GM12864 (cell line): ENCODE results near the gene YIPF2.

Experiments used
- DNase-seq: peaks from one replicate; pipeline ENCODE4 v3.0.0-alpha.2; 2011; ENCODE audit warnings: low read depth
- H3K4me3 ChIP-seq: 2 replicates; pipeline ENCODE4 v1.5.1; 2011; ENCODE audit warnings: mild to moderate bottlenecking, low read depth, low read length, control low read depth
- TF ChIP-seq, protein P1 (sequence below): IDR thresholded peaks from 2 replicates; pipeline ENCODE4 v1.5.1; 2011; ENCODE audit warnings: low read depth, mild to moderate bottlenecking, moderate library complexity, low read length, control low read depth, inconsistent platforms; ENCODE audit errors: missing control alignments

The YIPF2 gene

DNA sequence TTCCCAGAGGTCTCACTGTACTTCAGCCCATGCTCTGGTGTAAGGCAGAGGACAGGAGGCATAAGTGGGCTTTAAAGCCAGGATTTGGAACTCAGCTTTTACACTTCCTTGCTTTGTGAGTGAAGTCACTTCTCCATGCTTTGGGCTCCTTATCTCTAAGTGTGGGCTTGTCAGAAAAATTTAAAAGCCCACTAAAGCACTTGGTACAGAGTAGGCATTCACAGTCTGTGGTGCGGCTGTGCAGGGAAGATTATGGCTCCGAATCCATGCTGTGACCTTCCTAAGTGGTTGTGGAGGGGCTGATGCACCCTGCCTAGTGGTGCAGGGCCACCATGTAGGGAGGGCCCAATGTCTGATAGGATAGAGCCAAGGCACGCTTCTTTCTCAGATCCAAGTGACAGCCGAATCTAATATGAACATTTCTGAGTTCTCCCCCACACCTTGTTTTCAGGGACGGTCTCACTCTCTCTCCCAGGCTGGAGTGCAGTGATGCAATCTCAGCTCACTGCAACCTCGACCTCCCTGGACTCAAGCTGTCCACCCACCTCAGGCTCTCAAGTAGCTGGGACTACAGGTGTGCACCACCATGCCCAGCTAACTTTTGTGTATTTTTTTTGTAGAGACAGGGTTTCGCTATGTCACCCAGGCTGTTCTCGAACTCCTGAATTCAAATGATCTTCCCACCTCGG is 7.1 kb upstream of the YIPF2 start:
- no peak for DNase-seq
- TF ChIP-seq, protein P1, sequence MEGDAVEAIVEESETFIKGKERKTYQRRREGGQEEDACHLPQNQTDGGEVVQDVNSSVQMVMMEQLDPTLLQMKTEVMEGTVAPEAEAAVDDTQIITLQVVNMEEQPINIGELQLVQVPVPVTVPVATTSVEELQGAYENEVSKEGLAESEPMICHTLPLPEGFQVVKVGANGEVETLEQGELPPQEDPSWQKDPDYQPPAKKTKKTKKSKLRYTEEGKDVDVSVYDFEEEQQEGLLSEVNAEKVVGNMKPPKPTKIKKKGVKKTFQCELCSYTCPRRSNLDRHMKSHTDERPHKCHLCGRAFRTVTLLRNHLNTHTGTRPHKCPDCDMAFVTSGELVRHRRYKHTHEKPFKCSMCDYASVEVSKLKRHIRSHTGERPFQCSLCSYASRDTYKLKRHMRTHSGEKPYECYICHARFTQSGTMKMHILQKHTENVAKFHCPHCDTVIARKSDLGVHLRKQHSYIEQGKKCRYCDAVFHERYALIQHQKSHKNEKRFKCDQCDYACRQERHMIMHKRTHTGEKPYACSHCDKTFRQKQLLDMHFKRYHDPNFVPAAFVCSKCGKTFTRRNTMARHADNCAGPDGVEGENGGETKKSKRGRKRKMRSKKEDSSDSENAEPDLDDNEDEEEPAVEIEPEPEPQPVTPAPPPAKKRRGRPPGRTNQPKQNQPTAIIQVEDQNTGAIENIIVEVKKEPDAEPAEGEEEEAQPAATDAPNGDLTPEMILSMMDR, result no peak

DNA sequence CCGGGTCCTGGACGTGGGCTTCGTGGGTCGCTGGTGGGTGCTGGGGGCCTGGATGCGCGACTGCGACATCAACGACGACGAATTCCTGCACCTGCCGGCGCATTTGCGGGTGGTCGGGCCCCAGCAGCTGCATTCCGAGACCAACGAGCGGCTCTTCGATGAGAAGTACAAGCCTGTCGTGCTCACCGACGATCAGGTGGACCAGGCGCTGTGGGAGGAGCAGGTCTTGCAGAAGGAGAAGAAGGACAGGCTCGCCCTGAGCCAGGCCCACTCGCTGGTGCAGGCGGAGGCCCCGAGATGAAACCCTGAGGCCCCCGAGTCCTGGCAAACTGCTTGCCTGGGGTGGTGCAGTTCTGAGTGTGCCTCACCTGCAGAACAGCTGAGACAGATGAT is 959 bp upstream of the YIPF2 start:
- peak overlapping the region; percentile 88 for H3K4me3 ChIP-seq
- no peak for DNase-seq
- TF ChIP-seq, protein P1, result no peak

More for the DNA sequence above, 7.1 kb upstream of the YIPF2 start:
- H3K4me3 ChIP-seq, result no peak overlapping the region

DNA sequence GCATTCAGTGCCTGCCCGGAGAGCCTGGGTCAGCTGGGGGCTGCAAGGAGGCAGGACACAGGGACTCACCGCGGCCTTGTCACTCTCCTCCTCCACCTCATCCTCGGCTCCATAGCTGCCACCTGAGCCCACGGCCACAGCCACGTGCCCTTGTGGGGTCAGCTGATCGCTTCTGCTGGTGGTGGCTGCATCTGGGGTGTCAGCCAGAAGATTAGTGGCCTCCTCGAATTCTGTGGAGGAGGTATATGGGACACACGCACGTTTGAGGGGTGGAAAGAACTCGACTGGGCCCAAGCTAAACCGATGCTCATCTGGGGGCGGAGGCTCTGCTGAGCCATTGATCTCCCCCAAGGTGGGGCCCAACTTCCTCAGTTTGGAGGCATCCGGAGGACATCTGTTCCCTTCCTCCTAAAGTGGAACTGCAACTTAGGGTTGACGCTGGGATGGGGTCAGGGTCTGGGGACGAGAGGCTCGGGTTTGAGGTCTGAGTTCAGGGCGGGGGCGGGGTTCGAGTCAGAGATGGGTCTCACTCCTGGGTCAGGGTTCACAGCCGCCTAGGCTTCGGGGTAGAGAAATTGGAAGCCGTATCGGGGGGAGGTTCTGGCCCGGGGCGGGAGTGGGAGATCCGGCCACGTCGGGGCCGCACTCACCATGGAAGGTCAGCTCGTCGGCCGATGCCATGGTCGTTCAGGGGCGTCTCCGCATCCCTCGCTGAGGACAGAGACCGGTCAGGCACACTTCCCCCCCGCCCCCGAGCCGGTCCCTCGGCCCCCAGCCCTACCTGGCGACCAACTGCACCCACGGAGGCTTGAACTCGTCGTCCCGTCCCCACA is 493 bp downstream of the YIPF2 start:
- TF ChIP-seq, protein P1, result no peak
- DNase-seq, result no peak
- H3K4me3 ChIP-seq, result peak overlapping the region; percentile 88

DNA sequence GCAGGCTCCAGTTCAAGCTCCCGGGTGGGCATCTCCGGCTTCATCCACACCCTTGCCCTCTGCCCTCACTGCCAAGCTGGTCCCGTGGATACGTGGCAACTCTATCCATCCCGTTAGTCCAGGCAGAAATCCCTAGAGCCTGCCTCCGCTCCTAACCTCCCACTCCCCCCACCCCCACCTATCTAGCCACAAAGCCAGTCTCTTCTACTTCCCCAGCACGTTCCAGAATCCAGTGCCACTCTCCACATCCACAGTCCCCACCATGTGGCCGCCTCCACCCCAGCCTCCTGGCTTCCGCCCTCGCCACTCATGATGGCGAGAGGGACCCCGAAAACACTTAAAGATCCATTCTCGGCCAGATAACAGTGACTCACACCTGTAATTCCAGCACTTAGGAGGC is 3.8 kb downstream of the YIPF2 start:
- TF ChIP-seq, protein P1, result no peak
- H3K4me3 ChIP-seq, result no peak overlapping the region
- DNase-seq, result no peak

DNA sequence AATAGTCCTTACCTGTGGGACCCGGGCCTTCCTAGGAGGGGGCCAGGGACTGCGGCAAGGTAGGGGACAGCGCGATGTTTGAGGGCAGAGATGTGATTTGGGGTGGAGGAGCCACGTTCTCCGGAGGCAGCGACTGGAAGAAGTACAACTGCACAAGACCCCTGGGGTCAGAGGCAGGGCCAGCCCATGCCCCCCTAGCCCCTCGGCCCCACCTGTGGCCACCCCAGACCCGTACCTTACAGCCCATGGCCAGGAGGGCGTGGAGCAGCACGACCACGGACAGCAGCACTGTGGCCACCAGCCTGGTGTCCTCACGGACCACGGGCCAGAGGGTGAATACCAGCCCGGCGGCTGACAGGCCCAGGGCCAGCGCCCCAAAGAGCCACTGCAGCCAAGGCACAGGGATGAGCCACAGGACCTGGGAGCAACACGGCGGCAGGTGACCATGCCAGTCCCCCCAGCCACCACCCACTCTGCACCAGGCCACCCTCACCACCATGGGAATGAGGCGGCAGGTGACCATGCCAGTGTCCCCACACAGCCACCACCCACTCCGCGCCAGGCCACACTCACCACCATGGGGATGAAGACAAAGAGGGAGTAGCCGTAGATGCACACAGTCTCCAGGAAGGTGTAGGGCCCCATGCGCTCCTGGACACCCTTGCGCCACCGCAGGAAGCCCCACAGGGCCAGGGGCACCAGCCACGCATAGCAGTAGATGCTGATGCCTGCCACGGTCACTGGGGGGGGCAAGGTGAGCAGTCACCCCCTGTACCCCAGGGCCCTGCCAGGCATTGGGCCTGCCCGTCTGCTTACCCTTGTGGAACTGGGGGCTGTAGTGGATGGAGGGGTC is 5.0 kb downstream of the YIPF2 start:
- no peak overlapping the region for H3K4me3 ChIP-seq
- no peak for DNase-seq
- TF ChIP-seq, protein P1, result no peak

DNA sequence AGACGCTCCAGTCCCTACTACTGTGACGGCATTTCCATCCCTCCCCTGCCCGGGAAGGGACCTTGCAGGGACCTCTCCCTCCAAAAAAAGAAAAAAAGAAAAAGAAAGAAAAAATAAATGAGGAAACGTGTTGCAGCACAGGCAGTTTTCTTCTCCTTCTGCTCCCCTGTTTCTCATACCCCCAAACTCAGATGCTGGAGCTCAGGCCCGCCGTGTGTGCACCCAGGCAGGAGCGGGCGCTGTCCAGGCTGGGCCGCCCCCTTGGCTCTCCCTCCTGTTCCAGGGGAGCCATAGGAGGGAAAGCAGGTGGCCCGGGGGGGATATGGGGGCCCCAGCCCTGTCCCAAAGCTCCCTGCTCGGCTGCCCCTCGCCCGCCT is 5.8 kb downstream of the YIPF2 start:
- TF ChIP-seq, protein P1, result no peak
- no peak overlapping the region for H3K4me3 ChIP-seq
- DNase-seq, result no peak
